Activated naive CD8-positive, alpha-beta T cell (primary cell): ENCODE results near the gene SLIT3.

Experiments
- H3K27ac Mint-ChIP-seq: one replicate; pipeline ENCODE4 v1.8.0; 2021; ENCODE audit warnings: mixed read lengths
- H3K27me3 Mint-ChIP-seq: one replicate; pipeline ENCODE4 v1.8.0; 2021; ENCODE audit warnings: mixed read lengths
- H3K36me3 Mint-ChIP-seq: one replicate; pipeline ENCODE4 v1.8.0; 2021; ENCODE audit warnings: mixed read lengths
- H3K4me1 Mint-ChIP-seq: one replicate; pipeline ENCODE4 v1.8.0; 2021; ENCODE audit warnings: low read depth, mixed read lengths
- H3K4me3 Mint-ChIP-seq: one replicate; pipeline ENCODE4 v1.8.0; 2021; ENCODE audit warnings: mild to moderate bottlenecking, mixed read lengths
- H3K9me3 Mint-ChIP-seq: one replicate; pipeline ENCODE4 v1.8.0; 2021; ENCODE audit warnings: low read depth, mixed read lengths

Gene SLIT3

DNA sequence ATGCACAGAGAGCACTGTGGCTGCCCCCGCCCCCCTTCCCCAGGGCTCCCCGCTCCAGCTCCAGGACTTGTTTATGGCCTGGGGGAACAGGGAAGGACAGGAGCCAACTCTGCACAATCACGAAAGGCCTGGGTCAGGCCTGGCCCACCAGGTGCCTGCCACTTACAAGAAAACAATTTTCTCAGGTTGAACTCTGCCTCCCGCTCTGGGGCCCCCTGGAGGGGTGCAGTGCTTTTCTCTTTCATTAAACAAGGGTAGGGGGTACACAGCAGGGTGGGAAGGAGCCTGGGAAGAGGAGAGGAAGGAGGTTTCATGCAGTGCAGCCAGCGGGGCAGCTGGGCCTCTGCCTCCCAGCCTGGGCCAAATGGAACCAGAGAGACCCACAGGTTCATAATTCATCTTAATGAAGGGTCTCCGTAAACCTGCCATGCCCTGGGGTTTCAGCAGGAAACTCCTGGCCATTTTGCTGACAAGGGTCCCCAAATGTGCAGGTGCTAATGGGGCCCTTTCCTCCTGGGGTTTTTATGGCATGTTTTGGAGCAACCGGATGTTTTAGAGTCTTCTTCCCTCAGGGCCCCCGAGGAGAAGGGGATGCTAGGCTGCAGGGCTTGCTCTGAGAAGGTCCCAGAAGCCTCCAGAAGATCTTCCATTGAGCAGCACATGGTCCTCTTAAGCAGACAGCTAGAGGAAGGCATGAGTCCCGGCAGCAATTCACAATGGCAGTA is 219.8 kb downstream of the SLIT3 start:
- Mint-ChIP-seq H3K9me3 (no peaks in the 10 kb centered on the region), H3K4me1 (no peaks in the 10 kb centered on the region), H3K4me3 (no peak overlapping the region), H3K36me3 (no peaks in the 10 kb centered on the region), H3K27me3 (peaks cover 11% of the 10 kb centered on the region), H3K27ac (no peak overlapping the region)

DNA sequence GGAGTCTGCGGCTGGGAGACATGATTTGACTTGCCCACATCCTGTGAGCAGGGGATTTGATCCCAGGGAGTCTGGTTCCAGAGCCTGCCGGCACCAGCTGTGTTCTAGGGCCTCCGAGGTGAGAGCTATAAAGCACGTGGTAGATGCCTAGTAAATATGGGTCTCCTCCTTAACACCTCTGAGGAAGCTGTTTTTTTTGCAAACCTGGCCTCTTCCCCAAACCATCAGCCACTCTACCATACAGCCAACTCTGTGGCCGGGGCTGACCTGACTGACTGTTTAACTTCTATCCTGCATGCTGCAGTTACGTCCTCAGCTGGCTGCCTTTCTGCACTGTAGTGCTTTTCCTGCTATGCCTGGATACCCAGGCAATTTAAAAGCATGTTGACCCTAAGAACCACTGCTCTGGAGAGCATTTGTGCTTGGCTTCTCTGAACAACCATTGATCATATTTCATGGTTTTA is 220.5 kb downstream of the SLIT3 start:
- Mint-ChIP-seq H3K9me3 (no peaks in the 10 kb centered on the region), H3K27me3 (peaks cover 11% of the 10 kb centered on the region), H3K36me3 (no peaks in the 10 kb centered on the region), H3K4me1 (no peaks in the 10 kb centered on the region), H3K27ac (no peak overlapping the region), H3K4me3 (no peak overlapping the region)

DNA sequence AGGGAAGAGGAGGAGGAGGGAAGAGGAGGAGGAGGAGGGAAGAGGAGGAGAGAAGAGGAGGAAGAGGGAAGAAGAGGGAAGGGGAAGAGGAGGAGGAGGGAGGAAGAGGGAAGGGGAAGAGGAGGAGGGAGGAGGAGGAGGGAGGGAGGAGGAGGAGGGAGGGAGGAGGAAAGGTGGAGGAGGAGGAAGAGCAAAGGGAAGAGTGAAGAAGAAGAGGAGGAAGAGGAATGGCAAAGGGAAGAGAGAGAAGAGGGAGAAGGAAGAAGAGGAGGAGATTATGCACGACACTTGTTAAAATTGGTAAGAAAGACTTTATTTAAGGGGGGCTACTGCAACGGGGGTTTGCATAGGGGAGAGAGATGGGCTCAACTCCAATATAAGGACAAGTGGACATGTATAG is 221.2 kb downstream of the SLIT3 start:
- no peak overlapping the region for H3K27ac Mint-ChIP-seq
- peaks cover 11% of the 10 kb centered on the region for H3K27me3 Mint-ChIP-seq
- no peaks in the 10 kb centered on the region for H3K4me1 Mint-ChIP-seq
- no peak overlapping the region for H3K4me3 Mint-ChIP-seq
- no peaks in the 10 kb centered on the region for H3K36me3 Mint-ChIP-seq
- no peaks in the 10 kb centered on the region for H3K9me3 Mint-ChIP-seq

DNA sequence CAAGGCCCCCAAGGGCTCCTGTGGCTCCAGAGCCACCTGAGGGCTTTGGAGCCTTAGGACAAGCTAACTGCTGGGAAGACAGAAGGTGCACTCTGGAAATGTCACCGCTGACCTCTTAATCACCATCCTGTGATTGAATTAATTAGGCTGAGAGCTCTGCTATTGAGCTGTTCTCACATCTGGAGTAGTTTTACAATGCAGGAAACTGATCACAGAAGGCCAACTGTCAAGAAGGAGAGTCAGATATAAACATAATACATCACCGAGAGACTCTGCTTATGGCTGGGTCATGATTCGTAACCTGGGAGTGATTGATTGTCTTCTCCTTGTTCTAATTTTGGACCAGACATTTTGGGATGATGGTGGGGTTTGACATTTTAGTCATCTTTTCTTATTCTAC is 226.1 kb downstream of the SLIT3 start:
- no peaks in the 10 kb centered on the region for H3K4me1 Mint-ChIP-seq
- H3K36me3 Mint-ChIP-seq = no peaks in the 10 kb centered on the region
- H3K27me3 Mint-ChIP-seq = peaks cover 11% of the 10 kb centered on the region
- no peaks in the 10 kb centered on the region for H3K9me3 Mint-ChIP-seq
- H3K27ac Mint-ChIP-seq = no peak overlapping the region
- H3K4me3 Mint-ChIP-seq = no peak overlapping the region

DNA sequence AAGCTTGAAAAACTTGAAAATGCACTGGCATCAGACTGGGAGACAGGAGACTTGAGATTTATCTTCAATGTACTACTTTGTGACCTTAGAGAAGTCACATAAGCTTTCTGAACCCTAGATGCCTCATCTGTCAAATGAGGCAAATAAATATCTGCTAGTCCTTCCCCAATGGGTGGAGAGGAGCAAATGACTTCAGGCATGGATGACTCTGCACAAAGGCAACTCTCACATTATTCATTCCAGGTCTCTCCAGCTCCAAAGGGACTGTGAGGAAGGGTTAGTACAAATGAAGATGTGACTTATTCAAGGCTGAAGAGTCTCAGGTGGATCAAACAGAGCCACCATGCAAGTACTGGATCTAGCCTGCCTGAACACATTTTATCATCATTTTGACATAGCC is 228.7 kb downstream of the SLIT3 start:
- no peak overlapping the region for H3K4me3 Mint-ChIP-seq
- peaks cover 1% of the 10 kb centered on the region for H3K27me3 Mint-ChIP-seq
- H3K36me3 Mint-ChIP-seq = no peaks in the 10 kb centered on the region
- no peaks in the 10 kb centered on the region for H3K4me1 Mint-ChIP-seq
- no peak overlapping the region for H3K27ac Mint-ChIP-seq
- H3K9me3 Mint-ChIP-seq = no peaks in the 10 kb centered on the region

DNA sequence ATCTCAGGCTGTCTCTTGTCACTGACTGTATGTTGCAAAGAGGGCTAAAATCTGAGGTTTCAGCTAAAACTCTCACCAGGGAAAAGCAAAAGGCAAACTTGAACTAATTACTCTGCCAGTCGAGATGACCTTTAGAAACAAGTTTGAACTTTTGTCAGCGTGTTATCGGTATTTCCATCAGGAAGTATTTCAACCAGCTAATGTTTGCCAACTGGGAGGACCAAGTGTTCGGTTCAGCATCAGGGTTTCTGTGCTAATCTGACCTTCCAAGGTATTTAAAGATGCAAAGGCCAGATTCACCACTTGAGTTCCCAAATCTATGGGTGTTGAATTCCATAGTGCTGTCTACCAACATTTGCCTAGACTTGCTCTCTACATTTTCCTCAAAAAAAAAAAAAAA is 230.5 kb downstream of the SLIT3 start:
- H3K27me3 Mint-ChIP-seq = no peaks in the 10 kb centered on the region
- H3K4me1 Mint-ChIP-seq = no peaks in the 10 kb centered on the region
- no peak overlapping the region for H3K4me3 Mint-ChIP-seq
- H3K27ac Mint-ChIP-seq = no peak overlapping the region
- H3K9me3 Mint-ChIP-seq = no peaks in the 10 kb centered on the region
- no peaks in the 10 kb centered on the region for H3K36me3 Mint-ChIP-seq

DNA sequence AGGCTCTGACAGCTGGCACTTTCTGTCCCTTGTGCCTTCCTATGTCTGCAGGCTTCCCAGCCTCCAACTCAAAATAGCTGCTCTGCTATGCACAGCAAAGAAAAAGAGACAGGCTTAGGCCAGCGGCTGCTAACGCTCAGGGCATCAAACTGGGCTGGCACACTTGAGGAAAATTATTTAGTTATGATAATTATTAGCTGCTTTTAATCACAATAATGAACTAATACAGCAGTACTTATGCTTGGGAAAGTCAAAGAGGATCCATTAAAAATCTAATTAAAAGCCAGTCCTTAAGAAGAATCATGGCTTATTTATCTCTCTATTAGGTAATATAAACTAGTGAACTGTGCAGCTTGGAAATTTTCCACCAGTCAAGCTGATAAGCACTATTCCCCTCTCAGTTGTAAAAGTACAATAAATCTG is 233.2 kb downstream of the SLIT3 start:
- no peaks in the 10 kb centered on the region for H3K4me1 Mint-ChIP-seq
- no peaks in the 10 kb centered on the region for H3K9me3 Mint-ChIP-seq
- no peak overlapping the region for H3K4me3 Mint-ChIP-seq
- H3K27me3 Mint-ChIP-seq = peaks cover 4% of the 10 kb centered on the region
- H3K36me3 Mint-ChIP-seq = no peaks in the 10 kb centered on the region
- H3K27ac Mint-ChIP-seq = no peak overlapping the region

DNA sequence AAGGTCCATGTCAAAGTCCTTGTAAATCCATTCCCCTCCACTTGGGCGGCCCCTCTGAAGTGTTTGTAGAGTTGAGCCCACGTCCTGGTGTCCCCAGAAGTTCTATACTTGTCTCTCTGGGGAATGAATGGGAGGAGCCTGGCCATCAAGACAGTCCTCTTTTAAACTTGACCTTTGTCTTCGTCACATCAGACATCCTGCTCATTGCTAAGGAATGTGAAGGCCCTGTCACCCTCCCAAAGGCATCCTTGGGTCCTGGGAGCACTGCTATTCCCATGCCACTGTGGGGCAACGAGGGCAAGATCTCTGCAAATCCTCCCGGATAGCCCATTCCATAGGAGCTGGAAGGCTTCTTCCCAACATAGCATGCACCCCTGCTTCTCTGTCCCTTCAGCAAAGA is 235.5 kb downstream of the SLIT3 start:
- no peaks in the 10 kb centered on the region for H3K36me3 Mint-ChIP-seq
- no peaks in the 10 kb centered on the region for H3K4me1 Mint-ChIP-seq
- H3K4me3 Mint-ChIP-seq = no peak overlapping the region
- no peak overlapping the region for H3K27ac Mint-ChIP-seq
- peaks cover 8% of the 10 kb centered on the region for H3K27me3 Mint-ChIP-seq
- no peaks in the 10 kb centered on the region for H3K9me3 Mint-ChIP-seq

DNA sequence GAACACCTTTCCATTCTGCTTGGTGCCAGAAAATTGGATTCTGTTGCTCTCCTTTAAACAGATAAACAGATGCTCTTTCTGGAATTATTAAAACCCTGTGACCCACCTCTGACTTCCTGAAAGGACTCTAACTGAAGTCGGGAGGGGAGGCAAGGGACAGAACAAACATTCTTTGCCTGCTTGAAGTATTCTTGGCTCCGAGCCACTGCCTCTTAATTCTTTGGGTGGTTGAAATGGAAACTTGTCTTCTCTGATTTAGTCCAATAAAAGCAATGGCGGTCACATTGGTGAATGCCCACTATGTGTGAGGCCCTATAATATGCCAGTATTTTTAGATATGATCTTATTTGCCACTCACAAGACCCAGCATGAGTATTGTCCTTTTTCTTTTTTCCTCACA is 236.8 kb downstream of the SLIT3 start:
- H3K36me3 Mint-ChIP-seq = no peaks in the 10 kb centered on the region
- peaks cover 8% of the 10 kb centered on the region for H3K27me3 Mint-ChIP-seq
- no peaks in the 10 kb centered on the region for H3K4me1 Mint-ChIP-seq
- no peaks in the 10 kb centered on the region for H3K9me3 Mint-ChIP-seq
- H3K4me3 Mint-ChIP-seq = no peak overlapping the region
- no peak overlapping the region for H3K27ac Mint-ChIP-seq

DNA sequence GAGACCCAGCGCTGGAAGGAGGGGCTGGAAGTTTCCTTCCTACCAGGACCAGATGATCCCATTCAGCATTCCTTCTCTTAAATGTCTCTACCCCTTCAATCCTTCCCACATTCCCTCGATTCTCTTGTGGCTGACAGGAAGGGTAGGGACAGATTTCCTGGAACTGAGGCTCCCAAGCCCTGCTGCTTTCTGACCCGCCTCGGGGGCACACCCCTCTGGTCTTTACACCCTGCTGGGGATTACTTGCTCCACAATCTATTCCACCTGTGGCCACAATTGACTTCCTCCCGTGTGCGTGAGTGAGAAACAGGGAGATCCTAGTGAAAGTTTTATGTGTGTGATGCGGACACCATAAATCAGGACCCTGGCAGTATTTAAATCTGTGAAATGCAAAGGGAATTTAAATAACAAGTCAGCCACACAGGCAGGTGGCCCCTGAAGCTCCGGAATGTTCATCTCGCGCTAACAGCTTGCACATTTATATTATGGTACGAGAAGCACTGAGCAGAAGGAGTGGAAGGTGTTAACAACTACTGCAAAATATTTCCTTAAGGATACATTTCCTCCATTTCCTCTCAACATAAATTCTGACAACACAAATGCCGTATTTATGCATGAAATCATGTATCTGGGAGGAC is 237.5 kb downstream of the SLIT3 start:
- H3K27ac Mint-ChIP-seq = no peak overlapping the region
- H3K36me3 Mint-ChIP-seq = no peaks in the 10 kb centered on the region
- no peaks in the 10 kb centered on the region for H3K4me1 Mint-ChIP-seq
- H3K27me3 Mint-ChIP-seq = peaks cover 8% of the 10 kb centered on the region
- no peaks in the 10 kb centered on the region for H3K9me3 Mint-ChIP-seq
- H3K4me3 Mint-ChIP-seq = no peak overlapping the region

DNA sequence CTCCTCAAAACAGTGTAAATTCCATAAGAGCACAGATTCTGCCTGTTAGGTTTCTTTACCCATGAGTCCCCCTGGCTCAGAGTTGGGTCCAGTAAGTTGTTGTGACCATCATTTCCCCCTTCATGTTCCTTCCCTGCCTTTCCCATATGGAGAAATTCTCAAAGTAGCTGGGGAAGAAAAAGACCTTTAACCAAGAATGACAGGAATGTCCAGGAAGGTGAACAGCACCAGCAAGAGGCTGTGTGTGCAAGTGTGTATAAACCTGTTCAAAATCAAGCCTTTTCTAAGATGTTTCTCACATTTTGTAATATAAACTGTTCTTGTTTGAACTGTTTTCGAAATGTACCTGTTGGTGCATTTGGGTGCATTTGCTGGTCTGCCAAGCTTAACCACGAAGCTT is 238.2 kb downstream of the SLIT3 start:
- Mint-ChIP-seq H3K4me3 (no peak overlapping the region), H3K9me3 (no peaks in the 10 kb centered on the region), H3K4me1 (no peaks in the 10 kb centered on the region)

DNA sequence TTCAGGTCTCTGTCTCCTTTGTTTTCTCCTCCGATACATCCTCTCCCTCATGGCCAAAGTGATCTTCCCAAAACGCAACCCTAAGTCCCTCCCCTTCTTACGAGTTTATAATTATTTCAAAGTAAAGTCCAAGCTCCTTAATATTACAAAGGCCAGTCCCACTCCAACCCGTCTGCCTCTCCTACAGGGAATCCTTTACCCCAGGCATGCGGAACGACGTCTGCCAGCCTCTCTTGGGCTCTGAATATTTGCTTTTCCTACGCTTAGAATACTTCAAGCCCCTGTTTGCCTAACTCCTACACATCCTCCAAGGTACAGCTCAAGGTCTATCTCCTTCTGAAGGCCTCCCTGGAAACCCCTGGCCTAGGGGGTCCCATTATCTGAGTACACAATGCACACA is 246.4 kb downstream of the SLIT3 start:
- H3K36me3 Mint-ChIP-seq = no peaks in the 10 kb centered on the region
- no peak overlapping the region for H3K27ac Mint-ChIP-seq
- no peak overlapping the region for H3K4me3 Mint-ChIP-seq
- H3K9me3 Mint-ChIP-seq = no peaks in the 10 kb centered on the region
- peaks cover 2% of the 10 kb centered on the region for H3K27me3 Mint-ChIP-seq
- no peaks in the 10 kb centered on the region for H3K4me1 Mint-ChIP-seq

More for the DNA sequence above, 238.2 kb downstream of the SLIT3 start:
- no peak overlapping the region for H3K27ac Mint-ChIP-seq
- H3K36me3 Mint-ChIP-seq = no peaks in the 10 kb centered on the region
- H3K27me3 Mint-ChIP-seq = peaks cover 8% of the 10 kb centered on the region

DNA sequence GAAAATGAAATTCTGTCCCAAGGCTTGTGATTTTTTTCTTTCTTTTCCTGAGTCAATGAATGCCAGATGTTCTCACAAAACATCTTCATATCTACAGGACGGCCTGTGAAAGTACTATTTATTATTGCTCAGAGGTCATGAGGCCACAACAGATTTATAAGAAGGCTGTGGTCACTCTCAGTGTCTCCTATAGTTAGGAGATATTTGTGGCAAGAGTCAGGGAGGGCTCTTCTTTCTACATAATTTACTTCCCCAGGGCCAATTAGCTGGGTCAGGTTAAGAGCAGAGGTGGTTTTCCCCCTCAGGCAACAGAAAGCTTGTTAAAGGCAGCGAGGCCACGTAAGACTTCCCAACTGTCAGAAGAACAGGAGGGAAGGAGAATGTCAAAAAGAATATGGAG is 248.7 kb downstream of the SLIT3 start:
- peaks cover 2% of the 10 kb centered on the region for H3K27me3 Mint-ChIP-seq
- H3K9me3 Mint-ChIP-seq = no peaks in the 10 kb centered on the region
- H3K36me3 Mint-ChIP-seq = no peaks in the 10 kb centered on the region
- no peak overlapping the region for H3K27ac Mint-ChIP-seq
- H3K4me3 Mint-ChIP-seq = no peak overlapping the region
- H3K4me1 Mint-ChIP-seq = no peaks in the 10 kb centered on the region

DNA sequence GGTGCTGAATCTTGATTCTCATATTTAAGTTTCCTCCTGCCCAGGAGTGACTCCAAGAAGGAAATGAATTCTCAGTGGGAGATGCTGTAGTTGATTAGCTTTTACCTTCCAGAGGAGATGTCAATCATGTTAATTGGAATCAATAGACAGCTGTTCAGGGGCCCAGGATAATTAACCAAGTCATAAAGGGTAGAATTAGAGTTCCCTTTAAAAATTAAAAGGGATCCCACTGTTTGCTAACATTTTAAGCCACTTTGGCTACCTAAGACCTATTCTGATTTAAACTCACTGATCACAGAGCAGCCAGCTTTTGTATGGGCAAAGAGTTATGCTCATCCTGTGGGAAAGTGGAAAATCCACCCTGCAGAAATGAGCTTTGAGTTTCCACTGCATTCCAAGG is 249.6 kb downstream of the SLIT3 start:
- H3K9me3 Mint-ChIP-seq = no peaks in the 10 kb centered on the region
- H3K27ac Mint-ChIP-seq = no peak overlapping the region
- H3K4me1 Mint-ChIP-seq = no peaks in the 10 kb centered on the region
- no peak overlapping the region for H3K4me3 Mint-ChIP-seq
- H3K36me3 Mint-ChIP-seq = no peaks in the 10 kb centered on the region
- H3K27me3 Mint-ChIP-seq = peaks cover 2% of the 10 kb centered on the region

DNA sequence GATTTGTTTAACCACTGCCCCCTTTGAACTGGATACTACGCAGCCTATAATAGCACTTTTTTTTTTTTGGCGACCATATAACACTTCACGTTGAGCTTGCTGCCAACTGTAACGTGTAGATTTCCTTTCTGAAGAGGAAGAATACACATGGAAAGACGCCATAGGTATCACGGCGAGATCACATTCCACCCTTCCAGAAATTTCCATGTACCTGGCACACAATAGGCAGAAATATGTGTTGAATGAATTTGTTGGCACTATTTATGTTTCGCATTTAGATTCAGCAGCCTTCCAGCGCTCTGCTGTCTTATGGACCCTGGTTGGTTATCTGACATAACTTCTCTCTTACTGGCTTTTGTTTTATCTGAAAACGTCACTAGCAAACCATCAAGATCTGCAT is 250.3 kb downstream of the SLIT3 start:
- H3K4me3 Mint-ChIP-seq = no peak overlapping the region
- peaks cover 2% of the 10 kb centered on the region for H3K27me3 Mint-ChIP-seq
- no peak overlapping the region for H3K27ac Mint-ChIP-seq
- H3K36me3 Mint-ChIP-seq = no peaks in the 10 kb centered on the region
- H3K4me1 Mint-ChIP-seq = no peaks in the 10 kb centered on the region
- no peaks in the 10 kb centered on the region for H3K9me3 Mint-ChIP-seq

DNA sequence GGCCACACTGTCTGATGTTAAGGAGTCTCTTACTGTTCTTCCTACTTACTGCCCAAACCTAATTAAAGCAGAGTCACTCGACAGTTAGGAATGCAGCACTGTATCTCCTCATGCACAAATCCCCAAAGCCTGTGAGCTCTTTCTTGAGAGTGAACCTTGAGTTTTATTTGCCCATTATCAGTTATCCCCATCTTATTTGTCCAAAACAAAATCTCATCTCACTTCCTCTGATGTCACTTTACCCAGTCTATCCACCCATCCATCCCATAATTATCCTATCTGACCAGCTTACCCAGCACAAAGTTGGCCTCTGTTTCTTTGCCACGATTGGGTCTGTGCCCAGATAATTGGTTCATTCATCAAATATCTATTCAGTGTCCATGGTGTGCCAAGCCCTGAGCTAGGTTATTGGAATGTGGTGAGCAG is 250.8 kb downstream of the SLIT3 start:
- peaks cover 2% of the 10 kb centered on the region for H3K27me3 Mint-ChIP-seq
- no peak overlapping the region for H3K27ac Mint-ChIP-seq
- no peaks in the 10 kb centered on the region for H3K9me3 Mint-ChIP-seq
- no peaks in the 10 kb centered on the region for H3K4me1 Mint-ChIP-seq
- no peak overlapping the region for H3K4me3 Mint-ChIP-seq
- H3K36me3 Mint-ChIP-seq = no peaks in the 10 kb centered on the region
